SK-N-SH treated with all-trans-retinoic acid at 6 μM for 48 hours (cell line): ENCODE measurements around the gene PLPP3.

Source experiments
- ARNTL ChIP-seq: fragments of 450-650 bp; formaldehyde crosslinking; IDR thresholded peaks from 2 replicates; pipeline ENCODE4 v1.5.0; 2020; ENCODE audit warnings: low read depth, mild to moderate bottlenecking, moderate library complexity, borderline replicate concordance
- POU6F1 ChIP-seq: fragments of 250-450 bp; sonication (Bioruptor Pico); IDR thresholded peaks from 2 replicates; pipeline ENCODE4 v1.8.0; 2021; ENCODE audit warnings: low read depth, mild to moderate bottlenecking, moderate library complexity, borderline replicate concordance
- RARB ChIP-seq: fragments of 250-450 bp; sonication (Bioruptor Pico); IDR thresholded peaks from 2 replicates; pipeline ENCODE4 v1.8.0; 2021; ENCODE audit warnings: mild to moderate bottlenecking, moderate library complexity
- ZFP3 ChIP-seq: fragments of 250-450 bp; sonication (Bioruptor Pico); IDR thresholded peaks from 2 replicates; pipeline ENCODE4 v1.5.0; 2020; ENCODE audit warnings: mild to moderate bottlenecking, moderate library complexity

- TF ChIP-seq ZFP3 (no peak), RARB (CRISPR knock-in tag) (no peak), POU6F1 (no peak), ARNTL (no peak)
Observed at GRCh38 chr1:56578138-56578962, 1.0 kb downstream of the PLPP3 start.
